ENCODE measurements around the gene ADGRL3.
"Not testable (repeated sequence)": the region's sequence is repeated elsewhere in the genome, so short reads cannot be mapped to it uniquely, and the experiment has no call there.

GRCh38 chr4:61646746-61647350, 446.7 kb downstream of the ADGRL3 start:
- not testable (repeated sequence) for TF ChIP-seq POLR2A (IDR thresholded peaks at IDR 0.05)
- TF ChIP-seq, protein P1, sequence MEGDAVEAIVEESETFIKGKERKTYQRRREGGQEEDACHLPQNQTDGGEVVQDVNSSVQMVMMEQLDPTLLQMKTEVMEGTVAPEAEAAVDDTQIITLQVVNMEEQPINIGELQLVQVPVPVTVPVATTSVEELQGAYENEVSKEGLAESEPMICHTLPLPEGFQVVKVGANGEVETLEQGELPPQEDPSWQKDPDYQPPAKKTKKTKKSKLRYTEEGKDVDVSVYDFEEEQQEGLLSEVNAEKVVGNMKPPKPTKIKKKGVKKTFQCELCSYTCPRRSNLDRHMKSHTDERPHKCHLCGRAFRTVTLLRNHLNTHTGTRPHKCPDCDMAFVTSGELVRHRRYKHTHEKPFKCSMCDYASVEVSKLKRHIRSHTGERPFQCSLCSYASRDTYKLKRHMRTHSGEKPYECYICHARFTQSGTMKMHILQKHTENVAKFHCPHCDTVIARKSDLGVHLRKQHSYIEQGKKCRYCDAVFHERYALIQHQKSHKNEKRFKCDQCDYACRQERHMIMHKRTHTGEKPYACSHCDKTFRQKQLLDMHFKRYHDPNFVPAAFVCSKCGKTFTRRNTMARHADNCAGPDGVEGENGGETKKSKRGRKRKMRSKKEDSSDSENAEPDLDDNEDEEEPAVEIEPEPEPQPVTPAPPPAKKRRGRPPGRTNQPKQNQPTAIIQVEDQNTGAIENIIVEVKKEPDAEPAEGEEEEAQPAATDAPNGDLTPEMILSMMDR (IDR thresholded peaks at IDR 0.05): not testable (repeated sequence)

All from transverse colon (tissue), 3 donors.